GM21717 (cell line): ENCODE measurements around the gene ISCU.
A peak's percentile ranks its signal among the peaks of the same experiment; 100 is the strongest.
"Not testable (repeated sequence)": the region's sequence is repeated elsewhere in the genome, so short reads cannot be mapped to it uniquely, and the experiment has no call there.

Experiments used
- ATAC-seq: cut with Tn5 transposase; IDR thresholded peaks from one replicate; pipeline ENCODE4 v1.9.1; 2021; ENCODE audit warnings: mild to moderate bottlenecking, moderate library complexity; ENCODE audit not compliant: unreplicated experiment

ISCU gene

DNA sequence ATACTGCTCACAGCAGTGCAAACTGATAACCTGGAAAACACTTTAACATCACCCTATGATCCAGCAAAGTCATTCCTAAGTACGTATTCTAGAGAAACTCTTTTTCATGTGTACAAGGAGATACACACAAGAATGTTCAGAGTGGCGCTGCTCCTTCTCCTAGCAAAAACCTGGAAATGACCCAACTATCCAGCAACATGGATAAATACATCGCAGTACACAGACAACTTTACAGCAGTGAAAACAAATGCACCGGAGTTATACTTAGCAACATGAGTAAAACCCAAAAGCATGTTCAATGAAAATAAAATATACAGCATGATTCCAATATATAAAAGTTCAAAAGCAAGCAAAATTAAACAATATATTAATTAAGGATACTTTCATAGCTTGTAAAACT, 20.1 kb upstream of the ISCU start:
- no peak for ATAC-seq

DNA sequence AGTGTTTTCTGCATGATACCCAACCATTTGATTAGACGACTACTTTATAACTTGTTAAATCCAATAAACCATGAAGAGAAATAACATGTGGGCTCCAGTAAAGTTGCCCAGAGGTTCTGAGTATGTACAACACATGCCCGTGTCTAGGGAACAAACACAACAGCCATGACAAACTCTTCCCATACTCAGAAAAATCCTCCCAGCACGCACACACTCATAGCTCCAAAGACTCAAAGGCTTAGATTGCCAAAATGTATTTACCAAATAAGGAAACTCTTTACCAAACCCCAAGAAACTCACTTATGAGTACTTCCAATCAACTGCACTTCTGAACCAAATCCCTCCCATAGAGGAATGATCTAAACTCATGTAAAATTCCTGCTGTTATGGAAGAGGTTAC, 18.7 kb upstream of the ISCU start:
- no peak for ATAC-seq

DNA sequence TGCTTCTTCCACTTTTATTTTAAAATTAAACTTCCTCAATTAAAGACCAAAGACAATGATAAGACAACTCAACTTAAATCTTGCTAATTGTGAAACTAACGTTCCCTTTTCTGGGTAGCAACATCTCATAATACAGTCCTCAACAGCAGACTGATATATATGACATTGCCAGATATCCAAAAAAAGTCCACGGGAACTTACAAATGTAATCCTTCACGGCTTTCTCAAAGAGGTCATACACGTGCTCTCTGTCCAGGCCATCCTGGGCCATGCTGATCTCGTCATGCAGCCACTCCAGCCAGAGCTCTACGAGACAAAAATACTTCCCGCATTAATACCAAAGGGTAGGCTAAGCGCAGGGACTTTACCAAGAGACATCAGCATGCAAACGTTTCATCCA, 14.7 kb upstream of the ISCU start:
- ATAC-seq: no peak

DNA sequence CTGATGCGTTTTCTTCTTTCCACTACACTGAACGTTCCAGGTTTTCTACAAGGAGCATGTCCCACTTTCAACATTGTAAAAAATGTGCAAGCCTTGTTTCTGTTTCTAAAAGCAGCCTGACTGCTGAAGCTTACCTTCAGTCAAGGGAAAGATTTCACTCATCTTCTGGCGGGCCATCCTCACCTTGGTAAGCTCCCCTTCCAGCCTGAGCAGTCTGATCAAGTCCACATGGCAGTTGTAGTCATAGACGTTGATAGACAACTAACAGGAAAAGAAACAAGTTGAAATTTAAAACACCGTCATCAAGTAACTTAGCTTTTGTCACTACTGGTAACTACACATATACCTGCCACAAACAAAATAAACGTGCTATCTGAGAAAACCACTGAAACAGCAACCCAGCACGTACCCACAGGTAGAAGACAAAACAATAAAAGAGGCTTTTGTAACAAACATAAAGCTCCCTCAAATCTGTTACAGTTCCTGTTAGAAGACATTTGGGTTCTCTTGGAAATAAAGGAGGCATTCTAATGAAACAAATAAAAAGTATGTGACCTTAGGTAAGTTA, 13.4 kb upstream of the ISCU start:
- ATAC-seq: no peak

DNA sequence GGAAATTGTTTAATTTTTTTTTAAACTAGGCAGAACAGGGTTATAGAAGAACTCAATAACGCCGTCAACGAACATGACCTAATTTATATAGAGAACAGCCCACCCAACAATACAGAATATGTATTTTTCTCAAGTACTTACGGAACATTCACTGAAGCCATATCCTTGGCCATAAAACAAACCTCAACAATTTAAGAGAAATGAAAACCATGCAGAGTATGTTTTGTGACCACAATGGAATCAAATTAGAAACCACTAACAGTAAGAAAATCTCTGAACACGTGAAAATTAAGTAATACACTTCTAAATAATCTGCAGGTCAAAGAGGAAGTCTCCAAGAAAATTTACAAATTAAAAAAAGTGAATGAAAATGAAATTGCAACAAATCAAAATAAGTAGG, 10.9 kb upstream of the ISCU start:
- ATAC-seq: no peak

DNA sequence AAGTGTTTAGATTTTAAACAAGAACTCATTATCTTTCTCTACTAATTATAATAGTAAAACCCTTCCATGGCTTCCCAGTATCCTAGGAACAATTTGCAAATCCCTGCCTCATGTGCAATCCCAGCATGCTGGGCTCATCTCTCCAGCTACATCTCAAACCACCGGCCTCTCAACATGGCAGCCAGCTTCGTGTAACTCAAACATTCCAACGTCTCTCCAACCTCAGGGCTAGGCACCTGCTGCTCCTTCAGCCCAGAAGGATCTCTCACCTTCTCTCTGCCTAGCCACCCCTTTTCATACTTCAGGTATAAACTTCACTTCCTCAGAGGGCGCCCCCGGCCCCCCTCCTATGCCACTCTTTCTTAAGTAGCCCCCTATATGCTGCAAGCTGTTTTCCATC, 8.6 kb upstream of the ISCU start:
- ATAC-seq: no peak

DNA sequence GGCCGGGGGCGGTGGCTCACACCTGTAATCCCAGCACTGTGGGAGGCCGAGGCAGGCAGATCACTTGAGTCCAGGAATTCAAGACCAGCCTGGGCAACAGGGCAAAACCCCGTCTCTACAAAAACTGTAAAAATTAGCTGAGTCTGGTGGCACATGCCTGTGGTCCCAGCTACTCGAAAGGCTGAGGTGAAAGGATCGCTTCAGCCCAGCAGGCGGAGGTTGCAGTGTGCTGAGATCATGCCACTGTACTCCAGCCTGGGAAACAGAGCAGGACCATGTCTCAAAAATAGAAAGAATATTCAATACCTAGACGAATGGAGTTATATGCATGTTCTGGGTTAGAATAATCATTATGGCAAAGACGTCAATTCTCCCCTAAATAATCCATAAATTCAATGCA, 7.0 kb upstream of the ISCU start:
- not testable (repeated sequence) for ATAC-seq

DNA sequence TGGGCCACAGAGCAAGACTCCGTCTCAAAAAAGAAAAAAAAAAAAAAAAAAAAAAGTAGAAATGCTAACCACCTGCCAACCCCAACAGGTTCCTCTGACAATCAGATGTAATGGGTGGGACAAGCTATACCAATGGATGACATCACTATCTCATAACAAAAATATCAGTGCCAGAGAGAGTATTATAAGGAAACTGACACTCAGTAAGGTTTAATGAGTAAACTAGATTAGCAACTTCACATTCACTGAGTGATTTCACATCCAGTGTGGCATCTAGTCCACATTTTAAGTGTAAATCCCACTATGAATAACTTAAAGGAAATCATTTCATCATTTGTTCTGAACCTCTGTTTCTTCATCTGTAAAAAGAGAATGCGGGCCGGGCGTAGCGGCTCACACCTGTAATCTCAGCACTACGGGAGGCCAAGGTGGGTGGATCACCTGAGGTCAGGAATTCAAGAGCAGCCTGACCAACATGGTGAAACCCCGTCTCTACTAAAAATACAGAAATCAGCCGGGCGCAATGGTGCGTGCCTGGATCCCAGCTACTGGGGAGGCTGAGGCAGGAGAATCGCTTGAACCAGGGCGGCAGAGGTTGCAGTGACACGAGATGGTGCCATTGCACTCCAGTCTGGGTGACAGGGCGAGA, 3.3 kb upstream of the ISCU start:
- no peak for ATAC-seq

DNA sequence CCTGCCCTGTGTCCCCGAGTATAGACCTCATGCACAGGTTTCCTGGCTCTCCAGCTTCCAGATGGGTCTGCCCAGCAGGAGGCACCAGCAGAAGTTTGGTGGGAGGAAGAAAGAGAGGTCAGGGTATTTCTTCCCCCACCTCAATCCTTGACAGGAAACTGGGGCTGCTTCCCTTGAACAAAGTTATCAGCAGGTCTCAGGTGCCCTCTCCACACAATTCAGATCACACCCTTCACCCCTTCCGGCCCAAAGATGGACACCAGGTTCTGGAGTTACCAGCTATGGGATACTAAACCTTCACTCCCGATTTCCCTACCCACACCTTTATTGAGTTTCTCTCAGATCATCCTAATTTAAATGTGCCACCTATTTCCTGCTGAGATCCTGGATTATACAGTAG, 2.6 kb upstream of the ISCU start:
- no peak for ATAC-seq

DNA sequence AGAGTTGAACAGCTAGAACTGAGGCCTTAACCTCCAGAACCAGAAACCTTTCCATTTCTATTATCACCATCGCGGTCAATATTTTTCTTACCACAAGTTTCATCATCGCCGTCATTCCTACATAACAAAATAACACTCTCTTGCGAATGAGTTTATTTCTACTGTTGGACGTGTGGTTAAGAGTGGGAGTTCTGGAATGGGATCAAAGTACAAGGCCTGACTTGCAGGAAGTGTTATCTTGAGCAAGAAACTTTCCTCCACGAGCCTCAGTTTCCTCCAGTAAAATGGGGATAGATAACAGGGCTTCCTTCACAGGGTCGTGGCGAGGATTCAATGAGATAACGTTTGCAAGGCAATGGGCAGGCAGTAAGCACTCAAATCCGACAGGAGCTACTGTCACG, 2.1 kb upstream of the ISCU start:
- no peak for ATAC-seq

DNA sequence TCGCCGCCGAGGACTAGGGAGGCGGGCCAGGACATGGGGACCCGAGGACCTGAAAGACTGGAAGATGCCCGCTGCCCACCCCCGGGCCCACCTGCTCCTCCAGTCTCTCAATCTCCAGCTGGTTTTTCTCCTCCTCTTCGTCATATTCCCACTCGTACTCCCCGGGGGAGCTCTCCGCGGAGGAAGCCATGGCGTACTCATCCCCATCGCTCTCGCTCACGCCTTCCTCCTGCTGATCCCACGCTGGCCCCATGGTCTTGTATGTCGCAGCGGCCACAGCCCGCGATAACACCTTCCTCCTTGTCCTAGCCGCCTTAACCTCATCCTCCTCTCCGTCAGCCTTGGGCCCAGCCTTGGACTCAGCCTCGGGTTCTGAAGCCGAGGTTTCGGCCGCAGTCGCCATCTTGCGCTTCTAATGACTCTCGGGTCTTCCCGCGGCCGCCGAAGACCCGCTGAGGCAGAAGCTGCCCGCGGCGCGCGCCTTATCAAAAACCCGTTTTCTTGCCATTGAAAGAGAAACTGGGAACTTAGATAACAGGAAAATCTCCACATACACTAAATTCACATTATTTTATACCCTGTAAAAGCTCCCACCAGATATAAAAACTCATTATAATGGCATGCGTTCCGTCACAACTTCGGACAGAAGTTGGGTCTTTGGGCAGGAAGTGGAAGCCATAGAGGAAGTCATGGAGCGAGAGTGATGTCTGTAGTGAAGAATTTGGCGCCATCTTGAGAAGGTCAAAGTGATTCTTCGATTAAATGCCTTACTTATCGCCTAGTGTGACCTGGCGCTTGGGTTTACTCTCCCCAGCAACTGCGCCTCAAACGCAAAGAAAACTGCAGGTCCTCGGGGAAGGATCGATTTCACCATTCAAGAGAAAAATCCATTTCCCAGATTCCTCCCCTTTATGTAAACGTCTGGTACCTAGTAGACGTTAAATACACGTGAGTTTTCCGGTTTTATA, 1.4 kb upstream of the ISCU start, which contains the start of gene SART3:
SART3 (minus strand) TSS at position 422 of the 968 bp plus-strand sequence; CDS start at position 403, 19 bp downstream.
- ATAC-seq: peak; percentile 29

DNA sequence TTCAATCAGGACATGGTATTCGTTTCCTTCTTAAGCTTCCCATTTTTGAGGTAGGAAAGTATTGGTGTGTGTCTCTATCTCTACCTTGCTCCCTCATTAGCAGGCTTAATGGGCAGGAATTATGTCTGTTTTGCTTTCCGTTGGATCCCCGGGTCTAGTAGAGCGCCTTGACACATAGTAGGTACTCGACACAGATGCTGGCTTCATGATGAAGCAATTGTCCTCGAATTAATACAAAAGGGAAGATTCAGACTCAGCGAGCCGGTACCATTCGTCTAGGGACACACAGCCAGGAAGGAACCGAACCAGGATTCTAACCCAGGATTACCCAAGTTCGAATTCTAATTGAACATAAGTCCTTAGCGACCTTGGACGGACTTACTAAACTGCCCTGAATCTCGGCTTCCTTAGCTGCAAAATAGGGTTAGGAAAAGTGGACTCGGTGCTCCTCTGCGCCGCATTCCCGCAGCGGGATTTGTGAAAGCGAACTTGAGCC, 496 bp upstream of the ISCU start:
- ATAC-seq: peak; percentile 1

DNA sequence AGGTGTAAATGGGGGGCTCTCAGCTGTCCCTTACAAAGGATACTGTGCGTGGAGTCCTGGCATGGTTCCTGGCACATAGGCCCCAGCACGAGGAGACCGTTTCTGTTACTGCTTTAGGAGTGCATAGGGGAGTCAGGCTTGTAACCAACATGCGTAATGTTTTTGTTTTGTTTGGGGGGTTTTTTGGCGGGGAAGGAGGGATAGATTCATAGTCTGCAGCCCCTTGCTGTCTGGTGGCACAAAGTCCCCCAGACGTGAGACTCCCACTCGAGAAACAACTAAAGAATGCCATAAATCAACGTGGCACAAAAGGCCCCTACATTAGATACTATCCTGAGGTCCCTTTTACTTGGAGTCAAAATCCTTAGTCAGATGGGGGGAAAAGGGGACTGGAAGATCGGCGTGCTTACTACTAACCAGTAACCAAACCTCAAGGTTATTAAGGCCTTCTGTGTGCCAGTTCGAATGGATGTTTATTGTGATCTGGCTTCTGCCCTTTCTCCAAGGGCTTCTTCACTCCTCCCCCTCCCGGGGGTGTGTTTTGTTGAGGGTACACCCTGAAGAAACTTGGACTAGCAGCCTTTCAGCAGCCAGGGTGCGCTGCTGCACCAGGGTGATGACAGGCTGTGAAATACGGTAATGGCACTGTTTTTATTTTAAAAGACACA, 874 bp downstream of the ISCU start:
- peak; percentile 32 for ATAC-seq

DNA sequence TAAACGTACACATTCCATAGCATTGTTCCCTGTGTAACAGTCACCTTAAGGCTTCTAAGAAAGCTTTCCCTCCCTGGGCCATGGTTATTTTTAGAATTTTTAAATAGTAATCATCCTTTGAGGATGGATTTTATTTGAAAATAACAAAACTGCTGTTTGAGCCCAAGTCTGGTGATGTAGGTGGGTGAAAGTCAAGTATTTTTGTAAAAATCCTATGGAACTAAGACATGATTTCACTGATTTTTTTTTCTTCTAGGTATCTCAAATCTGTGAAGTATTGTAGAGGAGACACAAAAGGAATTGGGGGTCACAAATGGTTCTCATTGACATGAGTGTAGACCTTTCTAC, 1.4 kb downstream of the ISCU start:
- ATAC-seq: no peak

DNA sequence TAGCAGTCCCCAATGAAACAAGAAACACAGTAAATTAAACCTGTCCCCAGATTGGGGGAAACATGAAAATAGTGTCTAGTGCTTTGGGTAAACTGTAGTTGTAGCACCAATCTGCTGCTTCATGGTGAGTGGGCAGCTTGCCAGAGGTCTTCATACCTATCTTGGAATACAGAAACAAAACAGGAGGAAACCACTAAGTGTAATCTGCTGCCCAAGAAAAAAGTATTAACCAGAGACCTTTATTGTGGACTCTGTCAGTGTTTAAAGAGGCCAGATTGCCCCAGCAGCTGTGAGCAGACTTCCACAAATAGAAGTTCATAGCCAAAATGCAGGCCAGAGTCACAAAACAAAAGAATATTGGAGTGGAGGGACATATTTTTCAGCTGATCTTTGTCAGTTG, 2.3 kb downstream of the ISCU start:
- ATAC-seq: no peak

DNA sequence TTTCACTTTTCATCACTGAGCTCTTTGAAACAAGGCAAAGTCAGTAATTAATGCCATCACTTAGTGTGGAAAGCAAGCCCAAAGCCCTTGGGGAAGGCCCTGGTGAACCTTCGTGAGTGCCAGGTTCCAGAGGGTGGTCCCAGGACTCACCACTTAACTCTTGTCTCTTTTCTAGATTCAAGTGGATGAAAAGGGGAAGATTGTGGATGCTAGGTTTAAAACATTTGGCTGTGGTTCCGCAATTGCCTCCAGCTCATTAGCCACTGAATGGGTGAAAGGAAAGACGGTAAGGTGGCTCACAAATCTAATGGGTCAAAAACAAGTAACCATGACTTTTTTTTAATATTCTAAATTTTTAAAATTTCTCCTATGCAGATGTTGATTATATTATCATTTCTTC, 2.8 kb downstream of the ISCU start:
- no peak for ATAC-seq

DNA sequence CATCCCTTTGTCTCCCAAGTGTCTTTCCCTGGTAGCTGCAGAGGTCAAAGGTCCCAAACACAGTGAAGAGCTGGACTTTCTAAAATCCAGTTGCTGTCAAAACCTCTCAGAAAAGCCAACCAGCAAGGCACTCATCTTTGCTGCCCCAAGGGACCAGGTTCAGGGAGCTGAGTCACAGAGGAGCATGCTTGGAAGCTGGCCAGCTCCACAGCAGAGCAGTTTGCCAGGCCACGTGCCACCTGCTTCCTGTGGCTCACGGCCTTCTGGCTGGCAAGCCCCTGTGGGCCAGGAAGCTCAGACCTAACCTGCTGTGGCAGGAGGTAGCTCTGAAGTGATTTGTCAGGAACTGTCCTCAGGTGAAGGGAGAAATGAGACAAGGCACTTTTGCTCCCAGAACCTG, 3.6 kb downstream of the ISCU start:
- ATAC-seq: no peak

DNA sequence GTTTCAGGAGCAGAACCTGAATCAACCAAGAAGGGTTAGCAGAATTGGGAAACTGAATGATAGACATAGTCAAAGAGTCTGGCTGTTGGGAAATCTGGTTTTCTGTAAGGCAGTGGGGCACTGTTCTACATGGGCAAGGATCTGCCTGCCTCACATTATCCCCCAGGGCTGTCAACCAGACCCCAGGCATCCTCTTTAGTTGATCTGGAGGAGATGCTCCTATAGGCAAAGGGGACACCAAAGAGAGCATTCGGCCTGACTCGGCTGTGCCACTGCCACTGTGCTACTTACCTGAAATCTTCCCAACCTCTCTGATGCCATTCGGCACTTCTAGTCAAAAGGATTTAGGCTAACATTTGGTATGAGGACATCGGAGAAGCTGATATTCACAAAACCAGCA, 4.1 kb downstream of the ISCU start:
- ATAC-seq: no peak

DNA sequence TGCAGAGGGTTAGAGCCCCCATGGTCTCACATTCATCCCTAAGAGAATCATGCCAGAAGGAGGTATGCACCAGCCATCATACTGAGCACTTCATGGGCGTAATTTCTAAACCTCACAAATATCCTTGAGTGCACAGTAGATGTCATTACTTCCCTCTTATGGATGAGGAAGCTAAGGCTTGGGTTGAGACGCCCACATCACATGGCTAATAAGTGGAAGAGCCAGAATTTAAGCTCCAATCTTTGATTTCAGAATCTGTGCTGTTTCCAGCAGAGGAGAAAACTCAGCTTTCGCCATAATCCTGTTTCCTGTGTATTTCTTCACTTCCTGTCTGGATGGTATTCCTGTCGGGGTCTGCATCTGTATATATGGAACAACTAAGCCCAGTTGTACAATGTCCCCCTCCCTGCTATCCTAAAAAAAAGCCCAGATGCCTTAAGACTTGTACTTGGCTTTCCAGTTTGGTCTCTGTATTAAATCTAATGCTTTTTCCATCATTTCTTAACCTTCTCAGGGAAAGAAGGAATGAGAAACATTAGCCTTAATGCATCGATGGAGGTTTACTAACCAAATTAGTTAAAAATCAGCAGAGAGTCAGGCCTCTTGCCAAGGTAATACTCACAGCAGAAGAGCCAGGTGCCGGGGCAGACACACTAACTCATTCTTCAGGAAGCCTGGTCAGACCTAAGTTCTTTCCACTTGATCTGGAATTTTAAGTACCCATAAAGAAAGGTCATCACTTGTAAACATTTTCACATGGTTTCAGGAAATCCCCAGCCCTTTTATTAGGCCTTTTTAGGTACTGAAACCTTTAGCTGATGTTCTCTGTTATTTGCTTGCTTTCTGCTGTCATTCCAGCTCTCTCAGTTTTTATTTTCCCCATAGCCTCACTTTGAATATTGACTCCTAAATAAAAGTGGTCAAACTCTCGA, 5.3 kb downstream of the ISCU start:
- no peak for ATAC-seq
